Measurements from ENCODE around the gene SMYD1.

DNA sequence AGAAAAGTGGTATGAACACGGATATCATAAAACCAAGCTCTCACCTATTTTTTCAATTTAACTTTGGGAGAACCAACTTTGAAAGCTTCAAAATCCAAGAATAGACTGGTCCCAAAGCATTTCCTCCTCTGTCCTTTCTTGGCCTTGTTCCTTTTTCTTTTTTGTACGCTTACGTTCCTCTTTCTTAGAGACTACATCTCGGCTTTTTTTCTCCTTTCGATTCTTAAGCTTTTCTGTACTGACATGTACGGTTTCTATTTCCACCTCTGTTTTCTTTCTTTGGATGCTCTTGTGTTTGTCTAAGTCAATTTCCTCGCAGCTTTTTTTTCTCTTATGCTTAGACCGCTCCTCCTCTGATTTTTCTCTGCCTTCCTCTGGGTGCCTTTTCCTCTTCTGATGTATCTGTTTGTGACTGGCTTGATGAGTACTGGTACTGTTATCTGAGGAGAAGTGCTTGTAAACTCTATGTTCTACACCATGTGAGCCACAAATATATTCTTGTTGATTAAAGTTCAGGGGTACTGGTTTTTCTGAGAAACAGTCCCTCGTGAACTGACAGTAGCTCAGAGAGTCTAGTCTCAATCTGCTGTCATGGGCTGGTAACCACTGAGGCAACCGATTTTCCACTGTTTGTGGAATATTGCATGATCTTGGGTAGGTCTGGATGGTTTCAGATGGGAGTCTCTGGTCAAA, 39.8 kb upstream of the SMYD1 start:
- TF ChIP-seq, protein P1, sequence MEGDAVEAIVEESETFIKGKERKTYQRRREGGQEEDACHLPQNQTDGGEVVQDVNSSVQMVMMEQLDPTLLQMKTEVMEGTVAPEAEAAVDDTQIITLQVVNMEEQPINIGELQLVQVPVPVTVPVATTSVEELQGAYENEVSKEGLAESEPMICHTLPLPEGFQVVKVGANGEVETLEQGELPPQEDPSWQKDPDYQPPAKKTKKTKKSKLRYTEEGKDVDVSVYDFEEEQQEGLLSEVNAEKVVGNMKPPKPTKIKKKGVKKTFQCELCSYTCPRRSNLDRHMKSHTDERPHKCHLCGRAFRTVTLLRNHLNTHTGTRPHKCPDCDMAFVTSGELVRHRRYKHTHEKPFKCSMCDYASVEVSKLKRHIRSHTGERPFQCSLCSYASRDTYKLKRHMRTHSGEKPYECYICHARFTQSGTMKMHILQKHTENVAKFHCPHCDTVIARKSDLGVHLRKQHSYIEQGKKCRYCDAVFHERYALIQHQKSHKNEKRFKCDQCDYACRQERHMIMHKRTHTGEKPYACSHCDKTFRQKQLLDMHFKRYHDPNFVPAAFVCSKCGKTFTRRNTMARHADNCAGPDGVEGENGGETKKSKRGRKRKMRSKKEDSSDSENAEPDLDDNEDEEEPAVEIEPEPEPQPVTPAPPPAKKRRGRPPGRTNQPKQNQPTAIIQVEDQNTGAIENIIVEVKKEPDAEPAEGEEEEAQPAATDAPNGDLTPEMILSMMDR (IDR thresholded peaks at IDR 0.05) = no peak
- no peak for TF ChIP-seq EZH2 (IDR thresholded peaks at IDR 0.05; ENCODE audit: borderline replicate concordance, insufficient read depth, low read depth, low read length, poor library complexity, severe bottlenecking)

Measured in B cell (primary cell).